Neural progenitor cell (in vitro differentiated cells): ENCODE measurements around the gene SEZ6L. TPM values are rescaled to one million over a fixed set of nuclear protein-coding genes. Genes with fewer than 3 reads are reported as not detected.
"Not testable (repeated sequence)": the region's sequence is repeated elsewhere in the genome, so short reads cannot be mapped to it uniquely, and the experiment has no call there.

Experiments
- DNase-seq: peaks from one replicate; pipeline ENCODE4 v3.0.0-alpha.2; 2016; ENCODE audit warnings: low spot score
- H2AFZ ChIP-seq: fragments of 200-600 bp; sonication (generic); replicated peaks from 2 replicates; pipeline ENCODE4 v1.6.1; 2016; ENCODE audit warnings: antibody characterized with exemption
- H3F3A ChIP-seq: fragments of 200-600 bp; sonication (generic); 2 replicates; pipeline ENCODE4 v1.6.1; 2016; ENCODE audit warnings: antibody characterized with exemption, low read depth
- H3K27ac ChIP-seq: fragments of 200-600 bp; sonication (generic); 2 replicates; pipeline ENCODE4 v1.5.1; 2016; ENCODE audit warnings: mild to moderate bottlenecking
- H3K27me3 ChIP-seq: fragments of 200-600 bp; sonication (generic); 2 replicates; pipeline ENCODE4 v1.6.1; 2016; ENCODE audit warnings: mild to moderate bottlenecking, moderate library complexity
- H3K36me3 ChIP-seq: fragments of 200-600 bp; sonication (generic); 2 replicates; pipeline ENCODE4 v1.5.1; 2016
- H3K4me1 ChIP-seq: fragments of 200-600 bp; sonication (generic); 2 replicates; pipeline ENCODE4 v1.6.1; 2016; ENCODE audit warnings: mixed run types
- H3K4me2 ChIP-seq: fragments of 200-600 bp; sonication (generic); 2 replicates; pipeline ENCODE4 v1.6.1; 2016
- H3K4me3 ChIP-seq: fragments of 200-600 bp; sonication (generic); 2 replicates; pipeline ENCODE4 v1.5.1; 2016
- H3K79me2 ChIP-seq: fragments of 200-600 bp; sonication (generic); 2 replicates; pipeline ENCODE4 v1.6.1; 2016; ENCODE audit warnings: low read depth
- H3K9ac ChIP-seq: fragments of 200-600 bp; sonication (generic); 2 replicates; pipeline ENCODE4 v1.6.1; 2016
- H3K9me3 ChIP-seq: fragments of 200-600 bp; sonication (generic); 2 replicates; pipeline ENCODE4 v1.5.1; 2016; ENCODE audit warnings: low read depth
- H4K20me1 ChIP-seq: fragments of 200-600 bp; sonication (generic); 2 replicates; pipeline ENCODE4 v1.6.1; 2016; ENCODE audit warnings: low read depth
- H3K27ac Mint-ChIP-seq: 3 replicates; pipeline ENCODE4 v1.8.0; 2021; ENCODE audit warnings: mixed read lengths
- H3K27me3 Mint-ChIP-seq: 2 replicates; pipeline ENCODE4 v1.8.0; 2022; ENCODE audit warnings: low read depth, mild to moderate bottlenecking, inconsistent platforms, moderate library complexity, mixed read lengths; ENCODE audit not compliant: insufficient read depth
- H3K36me3 Mint-ChIP-seq: 3 replicates; pipeline ENCODE4 v1.8.0; 2021; ENCODE audit warnings: mixed read lengths
- H3K4me1 Mint-ChIP-seq: 3 replicates; pipeline ENCODE4 v1.8.0; 2021; ENCODE audit warnings: mixed read lengths
- H3K4me3 Mint-ChIP-seq: 3 replicates; pipeline ENCODE4 v1.8.0; 2021; ENCODE audit warnings: mild to moderate bottlenecking, moderate library complexity, mixed read lengths
- H3K9me3 Mint-ChIP-seq: 3 replicates; pipeline ENCODE4 v1.8.0; 2020; ENCODE audit warnings: mixed read lengths
- EZH2 ChIP-seq: fragments of 200-600 bp; sonication (generic); IDR thresholded peaks from 2 replicates; pipeline ENCODE4 v1.6.1; 2017; ENCODE audit warnings: antibody characterized with exemption, mild to moderate bottlenecking, moderate library complexity
- EZH2phosphoT487 ChIP-seq: fragments of 200-600 bp; sonication (generic); IDR thresholded peaks from 2 replicates; pipeline ENCODE4 v1.6.1; 2017; ENCODE audit warnings: antibody characterized with exemption
- total RNA-seq: library from RNA; depleted of rRNA; stranded (reverse); fragments of >200 nt; gene quantifications from 2 replicates; pipeline ENCODE4 v1.2.3, GENCODE V29; 2015; ENCODE audit warnings: low replicate concordance
- TF ChIP-seq, protein P1 (sequence below): fragments of 200-600 bp; sonication (generic); IDR thresholded peaks from 2 replicates; pipeline ENCODE4 v1.5.1; 2017; ENCODE audit warnings: antibody characterized with exemption, mild to moderate bottlenecking

The SEZ6L gene
- total RNA-seq, 1 donor from 2014 or later: 0.22 TPM

DNA sequence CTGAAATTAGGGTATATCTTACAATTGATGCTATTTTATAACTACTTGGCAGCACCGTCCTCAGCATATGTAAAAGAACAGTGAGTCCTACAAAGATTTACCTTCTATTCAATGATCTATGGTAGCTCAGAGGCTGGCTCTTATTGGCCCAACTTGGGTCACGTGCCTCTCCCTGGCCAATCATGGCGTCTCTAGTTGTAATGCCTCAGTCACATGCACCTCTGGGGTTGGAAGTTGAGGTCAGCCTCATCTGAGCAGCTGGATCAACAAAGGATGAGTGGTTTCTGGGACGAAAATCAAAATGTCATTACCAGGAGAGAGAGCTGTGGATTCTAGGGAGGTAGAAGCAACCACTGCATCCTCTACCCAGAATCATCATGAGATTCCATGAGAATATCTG, 236.9 kb downstream of the SEZ6L start:
- Mint-ChIP-seq H3K9me3 (no peaks in the 10 kb centered on the region), H3K4me3 (no peak overlapping the region), H3K27me3 (peaks cover 9% of the 10 kb centered on the region), H3K4me1 (peaks cover 38% of the 10 kb centered on the region), H3K36me3 (no peaks in the 10 kb centered on the region), H3K27ac (no peak overlapping the region)
- no peaks in the 10 kb centered on the region for H3K79me2 ChIP-seq
- peaks cover 7% of the 10 kb centered on the region for H3F3A ChIP-seq
- no peaks in the 10 kb centered on the region for H3K36me3 ChIP-seq
- H3K27me3 ChIP-seq: peaks cover 12% of the 10 kb centered on the region
- H3K27ac ChIP-seq: no peak overlapping the region
- no peak overlapping the region for H3K4me2 ChIP-seq
- H3K9me3 ChIP-seq: no peaks in the 10 kb centered on the region
- no peak for TF ChIP-seq EZH2phosphoT487
- TF ChIP-seq EZH2: no peak
- TF ChIP-seq, protein P1, sequence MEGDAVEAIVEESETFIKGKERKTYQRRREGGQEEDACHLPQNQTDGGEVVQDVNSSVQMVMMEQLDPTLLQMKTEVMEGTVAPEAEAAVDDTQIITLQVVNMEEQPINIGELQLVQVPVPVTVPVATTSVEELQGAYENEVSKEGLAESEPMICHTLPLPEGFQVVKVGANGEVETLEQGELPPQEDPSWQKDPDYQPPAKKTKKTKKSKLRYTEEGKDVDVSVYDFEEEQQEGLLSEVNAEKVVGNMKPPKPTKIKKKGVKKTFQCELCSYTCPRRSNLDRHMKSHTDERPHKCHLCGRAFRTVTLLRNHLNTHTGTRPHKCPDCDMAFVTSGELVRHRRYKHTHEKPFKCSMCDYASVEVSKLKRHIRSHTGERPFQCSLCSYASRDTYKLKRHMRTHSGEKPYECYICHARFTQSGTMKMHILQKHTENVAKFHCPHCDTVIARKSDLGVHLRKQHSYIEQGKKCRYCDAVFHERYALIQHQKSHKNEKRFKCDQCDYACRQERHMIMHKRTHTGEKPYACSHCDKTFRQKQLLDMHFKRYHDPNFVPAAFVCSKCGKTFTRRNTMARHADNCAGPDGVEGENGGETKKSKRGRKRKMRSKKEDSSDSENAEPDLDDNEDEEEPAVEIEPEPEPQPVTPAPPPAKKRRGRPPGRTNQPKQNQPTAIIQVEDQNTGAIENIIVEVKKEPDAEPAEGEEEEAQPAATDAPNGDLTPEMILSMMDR: no peak
- H4K20me1 ChIP-seq: no peaks in the 10 kb centered on the region
- no peak overlapping the region for H3K4me3 ChIP-seq
- no peak overlapping the region for H3K9ac ChIP-seq
- DNase-seq: no peak
- no peak overlapping the region for H2AFZ ChIP-seq
- H3K4me1 ChIP-seq: peaks cover 10% of the 10 kb centered on the region

DNA sequence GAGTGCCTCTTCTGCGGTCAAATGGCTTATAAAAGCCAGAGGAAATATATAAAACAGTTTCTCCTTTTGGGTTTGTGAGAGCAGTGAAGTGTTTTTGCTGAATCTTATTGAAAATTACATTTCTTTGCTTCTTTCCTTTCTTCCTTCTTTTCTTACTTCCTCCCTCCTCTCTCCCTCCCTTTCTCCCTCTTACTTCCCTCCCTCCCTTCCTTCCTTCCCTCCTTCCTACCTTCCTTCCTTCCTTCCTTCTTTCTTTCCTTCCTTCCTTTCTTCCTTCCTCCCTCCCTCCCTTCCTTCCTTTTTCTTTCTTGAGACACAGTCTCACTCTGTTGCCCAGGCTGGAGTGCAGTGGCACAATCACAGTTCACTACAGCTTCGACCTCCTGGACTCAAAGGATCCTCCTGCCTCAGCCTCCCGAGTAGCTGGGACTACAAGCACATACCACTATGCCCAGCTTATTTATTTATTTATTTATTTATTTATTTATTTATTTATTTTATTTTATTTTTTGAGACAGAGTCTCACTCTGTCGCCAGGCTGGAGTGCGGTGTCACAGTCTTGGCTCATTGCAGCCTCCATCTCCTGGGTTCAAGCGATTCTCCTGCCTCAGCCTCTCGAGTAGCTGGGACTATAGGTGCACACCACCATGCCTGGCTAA, 239.4 kb downstream of the SEZ6L start:
- not testable (repeated sequence) for H3K9me3 Mint-ChIP-seq, H3K36me3 ChIP-seq, H3K79me2 ChIP-seq, DNase-seq, H3K36me3 Mint-ChIP-seq, H3K27ac Mint-ChIP-seq, H3K4me3 Mint-ChIP-seq, H3K4me2 ChIP-seq, H3K27ac ChIP-seq, H3K9me3 ChIP-seq, H3K9ac ChIP-seq, H3F3A ChIP-seq, H3K4me3 ChIP-seq, H3K4me1 ChIP-seq, H4K20me1 ChIP-seq, H3K27me3 Mint-ChIP-seq, H2AFZ ChIP-seq
- H3K4me1 Mint-ChIP-seq: peaks cover 32% of the 10 kb centered on the region
- peaks cover 29% of the 10 kb centered on the region for H3K27me3 ChIP-seq

- no peaks in the 10 kb centered on the region for H3K79me2 ChIP-seq
- H3K9me3 ChIP-seq: no peaks in the 10 kb centered on the region
- Mint-ChIP-seq H3K27me3 (peaks cover 5% of the 10 kb centered on the region), H3K27ac (peak overlapping the region; percentile 61), H3K36me3 (no peaks in the 10 kb centered on the region), H3K4me1 (peaks cover 24% of the 10 kb centered on the region), H3K9me3 (no peaks in the 10 kb centered on the region), H3K4me3 (no peak overlapping the region)
- no peak for TF ChIP-seq EZH2phosphoT487
- no peak for TF ChIP-seq EZH2
- no peak overlapping the region for H3K9ac ChIP-seq
- H4K20me1 ChIP-seq: no peaks in the 10 kb centered on the region
- H3F3A ChIP-seq: peaks cover 7% of the 10 kb centered on the region
- peaks cover 29% of the 10 kb centered on the region for H3K27me3 ChIP-seq
- H3K4me3 ChIP-seq: no peak overlapping the region
- DNase-seq: no peak
- no peak overlapping the region for H3K27ac ChIP-seq
- H3K36me3 ChIP-seq: no peaks in the 10 kb centered on the region
- no peak overlapping the region for H2AFZ ChIP-seq
- H3K4me2 ChIP-seq: no peak overlapping the region
- H3K4me1 ChIP-seq: peaks cover 6% of the 10 kb centered on the region
These were observed 240.6 kb downstream of the SEZ6L start for GRCh38 chr22:26409719-26410335.

DNA sequence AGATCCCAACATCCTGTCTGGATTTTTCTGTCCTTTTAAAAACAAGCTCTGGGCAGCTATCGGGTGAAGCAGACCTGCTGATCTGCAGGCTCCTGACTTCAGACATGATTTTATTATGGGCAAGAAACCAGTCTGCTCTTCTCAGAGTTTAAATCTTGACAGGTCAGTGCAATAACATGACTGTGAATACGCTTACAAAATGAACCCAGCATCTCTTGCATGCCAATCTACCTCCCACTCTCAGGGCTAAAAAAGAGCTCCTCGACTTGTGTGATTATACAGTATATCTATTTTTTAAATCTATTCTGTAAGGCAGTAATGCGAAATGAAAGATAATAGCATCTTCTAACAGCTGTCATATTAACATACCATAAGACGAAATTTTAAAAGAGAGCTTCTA, 241.1 kb downstream of the SEZ6L start:
- H3F3A ChIP-seq: peaks cover 2% of the 10 kb centered on the region
- H3K4me3 ChIP-seq: no peak overlapping the region
- Mint-ChIP-seq H3K27ac (peak overlapping the region; percentile 61), H3K9me3 (no peaks in the 10 kb centered on the region), H3K4me1 (peaks cover 19% of the 10 kb centered on the region), H3K36me3 (no peaks in the 10 kb centered on the region), H3K4me3 (no peak overlapping the region), H3K27me3 (peaks cover 5% of the 10 kb centered on the region)
- no peak overlapping the region for H3K27ac ChIP-seq
- H2AFZ ChIP-seq: no peak overlapping the region
- H3K79me2 ChIP-seq: no peaks in the 10 kb centered on the region
- no peaks in the 10 kb centered on the region for H4K20me1 ChIP-seq
- H3K9ac ChIP-seq: no peak overlapping the region
- TF ChIP-seq EZH2 (no peak), EZH2phosphoT487 (no peak)
- TF ChIP-seq, protein P1: no peak
- peaks cover under 1% of the 10 kb centered on the region for H3K4me1 ChIP-seq
- no peaks in the 10 kb centered on the region for H3K36me3 ChIP-seq
- peaks cover 29% of the 10 kb centered on the region for H3K27me3 ChIP-seq
- H3K9me3 ChIP-seq: no peaks in the 10 kb centered on the region
- DNase-seq: no peak
- H3K4me2 ChIP-seq: no peak overlapping the region
